Endothelial cell of umbilical vein (primary cell): ENCODE data around the gene DIP2C. TPM values are rescaled to one million over a fixed set of nuclear protein-coding genes. Genes with fewer than 3 reads are reported as not detected.

Experiments
- BruUV-seq: library from RNA; stranded (reverse); fragments of 400-500 nt; replicated peaks from 2 replicates; lab custom pipeline; 2021; lab: Mats Ljungman, UMichigan
- CTCF ChIA-PET: fragments of 300-600, 350-600 bp; sonication (Branson Sonifier 250); formaldehyde crosslinking; loops from one replicate; lab custom pipeline; 2021; ENCODE audit warnings: antibody characterized with exemption, inconsistent platforms; lab: Charles Lee
- POLR2A ChIA-PET: fragments of 300-600, 350-600 bp; sonication (Branson Sonifier 250); formaldehyde crosslinking; loops from one replicate; lab custom pipeline; 2021; ENCODE audit warnings: antibody characterized with exemption, inconsistent platforms; lab: Charles Lee
- DNase-seq: peaks from one replicate; pipeline ENCODE4 v3.0.0-alpha.2; 2011; ENCODE audit warnings: low read depth, low spot score
- FAIRE-seq: peaks from 2 replicates; lab custom pipeline; 2011; peaks lifted over from hg19 to GRCh38; lab: Jason Lieb, UNC
- H2AFZ ChIP-seq: 2 replicates; pipeline ENCODE4 v1.6.0; 2012; ENCODE audit warnings: low read depth, low read length, control low read depth, inconsistent platforms
- H3K27ac ChIP-seq: 2 replicates; pipeline ENCODE4 v1.5.1; 2011; ENCODE audit warnings: low read depth, mild to moderate bottlenecking, control low read depth, low read length, moderate library complexity; ENCODE audit not compliant: insufficient read depth
- H3K27me3 ChIP-seq, 2 experiments: 2 replicates each; pipeline versions ENCODE4 v1.6.0 to v1.6.1; 2011; ENCODE audit warnings: low read length in 2 of 2, mixed read lengths in 1 of 2; ENCODE audit not compliant: control insufficient read depth in 2 of 2, insufficient read depth in 2 of 2
- H3K36me3 ChIP-seq, 2 experiments: 2 replicates in 1 of 2; 3 replicates in 1 of 2; pipeline ENCODE4 v1.5.1; 2011; ENCODE audit warnings: low read length in 2 of 2, mild to moderate bottlenecking in 1 of 2, moderate library complexity in 1 of 2; ENCODE audit not compliant: control insufficient read depth in 2 of 2, insufficient read depth in 2 of 2; ENCODE audit errors: extremely low read depth in 1 of 2
- H3K4me1 ChIP-seq: 3 replicates; pipeline ENCODE4 v1.5.1; 2011; ENCODE audit warnings: mild to moderate bottlenecking, low read length; ENCODE audit not compliant: control insufficient read depth, insufficient read depth; ENCODE audit errors: extremely low read depth
- H3K4me2 ChIP-seq: 2 replicates; pipeline ENCODE4 v1.6.1; 2011; ENCODE audit warnings: low read length, control low read depth, mixed read lengths; ENCODE audit not compliant: insufficient read depth
- H3K4me3 ChIP-seq, 3 experiments: fragments of 200-600 bp in 1 of 3; sonication (generic), shearing (Covaris generic) in 1 of 3; replicated peaks in 1 of 3; 2 replicates each; pipeline ENCODE4 v1.5.1; 2011 to 2016; ENCODE audit warnings: control low read depth in 3 of 3, low read length in 3 of 3, mild to moderate bottlenecking in 2 of 3, inconsistent platforms in 1 of 3, low read depth in 1 of 3, moderate library complexity in 1 of 3; ENCODE audit not compliant: insufficient read depth in 1 of 3
- H3K79me2 ChIP-seq: 2 replicates; pipeline ENCODE4 v1.6.0; 2012; ENCODE audit warnings: low read length, inconsistent platforms; ENCODE audit not compliant: control insufficient read depth, insufficient read depth
- H3K9ac ChIP-seq: replicated peaks from 2 replicates; pipeline ENCODE3; 2011; ENCODE audit warnings: low read length, control low read depth; ENCODE audit not compliant: insufficient read depth; ENCODE audit errors: extremely low read depth
- H3K9me1 ChIP-seq: replicated peaks from 3 replicates; pipeline ENCODE4 v1.6.0; 2011; ENCODE audit warnings: mild to moderate bottlenecking, low read length; ENCODE audit not compliant: control insufficient read depth, insufficient read depth; ENCODE audit errors: extremely low read depth
- H3K9me3 ChIP-seq: replicated peaks from 2 replicates; pipeline ENCODE4 v1.5.1; 2012; ENCODE audit warnings: low read length, inconsistent platforms; ENCODE audit not compliant: control insufficient read depth, insufficient read depth
- H4K20me1 ChIP-seq: replicated peaks from 2 replicates; pipeline ENCODE3; 2011; ENCODE audit warnings: mild to moderate bottlenecking, low read length; ENCODE audit not compliant: control insufficient read depth, insufficient read depth; ENCODE audit errors: extremely low read depth
- CTCF ChIP-seq, 2 donors: IDR thresholded peaks; 1 replicate in 1 of 2; 2 replicates in 1 of 2; pipeline ENCODE4 v1.5.1; 2011; ENCODE audit warnings: low read length in 2 of 2, mild to moderate bottlenecking in 2 of 2, moderate library complexity in 2 of 2, control low read depth in 1 of 2, inconsistent platforms in 1 of 2, low read depth in 1 of 2; ENCODE audit not compliant: insufficient read depth in 1 of 2; ENCODE audit errors: extremely low read depth in 1 of 2
- EZH2 ChIP-seq: IDR thresholded peaks from 2 replicates; pipeline ENCODE4 v1.6.1; 2012; ENCODE audit warnings: borderline replicate concordance, low read depth, mild to moderate bottlenecking, moderate library complexity, low read length, inconsistent platforms; ENCODE audit not compliant: severe bottlenecking
- GATA2 ChIP-seq: IDR thresholded peaks from 2 replicates; pipeline ENCODE4 v1.7.0; 2011; ENCODE audit warnings: low read depth, mild to moderate bottlenecking, moderate library complexity, mixed read lengths, low read length; ENCODE audit not compliant: insufficient read length, insufficient read depth
- JUN ChIP-seq: IDR thresholded peaks from 2 replicates; pipeline ENCODE4 v1.6.1; 2011; ENCODE audit warnings: borderline replicate concordance, low read depth; ENCODE audit not compliant: insufficient read length, insufficient read depth
- MYC ChIP-seq: IDR thresholded peaks from one replicate; pipeline ENCODE4 v1.6.1; 2011; ENCODE audit warnings: mild to moderate bottlenecking, low read depth, low read length
- dilution Hi-C: fragments of 300-500 bp; cut with MboI; formaldehyde crosslinking; loops from one replicate; pipeline ENCODE4 v1.15.0; 2019; ENCODE audit warnings: low sequenced_read_pairs; ENCODE audit not compliant: extremely low pct_ligation_motif_present
- intact Hi-C: fragments of 100-400 bp; cut with micrococcal nuclease; formaldehyde crosslinking; loops from one replicate; pipeline ENCODE4 v1.10.0; 2022
- polyA plus RNA-seq, 4 experiments: library from polyadenylated mRNA; depleted of rRNA in 3 of 4; stranded (reverse) in 3 of 4; unstranded in 1 of 4; fragments of >200 nt; gene quantifications; 2 replicates each; pipeline versions ENCODE4 v1.2.1 to v1.2.3, GENCODE V29; 2011 to 2012; ENCODE audit warnings: missing spikeins in 1 of 4
- total RNA-seq: library from RNA; stranded (reverse); gene quantifications from 2 replicates; pipeline ENCODE4 v1.2.3, GENCODE V29; 2021

The DIP2C gene
- total and polyA plus RNA-seq, 2 donors (not counting 3 experiments of a cell fraction or from before 2014, with no cell fraction given): 3.6 to 10.7 TPM

GRCh38 chr10:451021-451471 lies 238.4 kb downstream of the DIP2C start:
- Histone ChIP-seq H3K79me2 (no peaks in the 10 kb centered on the region), H4K20me1 (no peaks in the 10 kb centered on the region), H3K9me1 (no peaks in the 10 kb centered on the region), H3K27me3 (no peaks in the 10 kb centered on the region), H3K36me3 (no peaks in the 10 kb centered on the region), H3K4me3 (no peak overlapping the region), H3K27ac (no peak overlapping the region), H3K9ac (no peak overlapping the region), H3K4me2 (no peak overlapping the region), H2AFZ (no peak overlapping the region), H3K4me1 (peaks cover 3% of the 10 kb centered on the region), H3K9me3 (no peaks in the 10 kb centered on the region)
- DNase-seq (no peak), FAIRE-seq (no peak)
- POLR2A ChIA-PET: interaction anchor here (0.6 kb wide), 1 partner anchor 36 kb away, joined by 6 read pairs; no protein-coding TSS in a partner anchor
- TF ChIP-seq MYC: no peak
- TF ChIP-seq GATA2: no peak
- TF ChIP-seq CTCF (IDR thresholded peaks at IDR 0.05; ENCODE audit: extremely low read depth in 1 of 2, insufficient read depth in 1 of 2, low read depth in 1 of 2, low read length in 2 of 2): no peak
- no peak for TF ChIP-seq JUN
- TF ChIP-seq EZH2: no peak
- dilution Hi-C loops: no loop called here
- CTCF ChIA-PET: no interaction called here
- intact Hi-C loops: loop anchor here (10.0 kb wide), 1 partner anchor 186 kb away; no protein-coding TSS in a partner anchor
- no TSS peak for BruUV-seq
